HG03039 (cell line): ENCODE measurements around the gene SLC24A4.

Experiments
- ATAC-seq: cut with Tn5 transposase; IDR thresholded peaks from one replicate; pipeline ENCODE4 v1.9.1; 2021; ENCODE audit warnings: mild to moderate bottlenecking, moderate library complexity; ENCODE audit not compliant: unreplicated experiment

SLC24A4 gene

DNA sequence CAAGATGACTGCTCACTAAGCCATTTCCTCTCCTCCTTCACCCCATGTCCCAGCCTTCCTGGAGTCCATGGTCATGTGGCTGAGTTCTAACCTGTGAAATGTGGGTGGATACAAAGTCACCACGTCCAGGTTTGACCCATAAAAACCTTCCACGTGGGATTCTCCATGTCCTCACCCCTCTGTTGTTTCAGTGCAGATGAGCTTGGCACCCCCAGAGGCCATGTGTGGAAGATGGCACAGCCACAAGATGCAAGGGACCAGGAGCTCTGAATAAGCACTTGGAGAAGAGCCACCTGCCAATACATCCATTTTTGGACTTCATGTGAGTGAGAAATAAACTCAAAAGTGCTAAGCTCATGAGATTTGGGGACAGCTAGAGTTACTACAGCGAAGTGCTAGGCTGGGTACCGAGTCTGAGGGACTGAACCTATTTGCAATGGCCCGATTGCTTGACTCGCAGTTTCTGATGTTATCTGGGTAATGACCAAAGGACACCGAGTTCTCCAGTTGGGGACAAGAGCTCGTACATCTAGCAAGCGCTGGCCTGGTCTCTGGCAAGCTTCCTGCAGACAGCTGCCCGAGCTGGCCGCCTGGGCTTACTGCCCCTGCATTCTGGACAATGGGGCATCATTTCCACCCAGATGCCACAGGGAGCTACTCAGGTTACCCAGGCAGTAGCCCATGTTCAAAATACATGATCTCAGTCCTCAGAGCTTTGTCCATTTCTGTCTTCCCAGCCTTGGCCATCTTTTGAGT, 7.7 kb upstream of the SLC24A4 start:
- no peak for ATAC-seq

DNA sequence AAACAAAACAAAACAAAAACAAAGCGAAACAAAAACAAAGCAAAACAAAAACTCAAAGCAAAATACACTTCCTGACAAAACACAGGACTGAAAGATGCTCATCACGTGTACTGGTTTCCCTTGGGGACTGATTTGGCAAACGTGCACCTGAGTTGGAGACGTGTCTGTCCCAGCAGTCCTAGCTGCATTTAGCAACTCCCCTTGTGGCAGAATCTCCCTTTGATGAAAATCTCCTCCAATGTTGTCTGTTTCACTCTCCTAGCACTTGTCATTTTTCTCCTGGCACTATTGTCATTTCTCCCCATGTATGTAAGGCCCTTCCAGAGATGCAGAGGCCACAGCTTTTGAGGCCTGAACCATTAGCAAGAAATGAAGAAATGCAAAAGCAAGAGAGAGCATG, 6.8 kb upstream of the SLC24A4 start:
- ATAC-seq, result no peak

DNA sequence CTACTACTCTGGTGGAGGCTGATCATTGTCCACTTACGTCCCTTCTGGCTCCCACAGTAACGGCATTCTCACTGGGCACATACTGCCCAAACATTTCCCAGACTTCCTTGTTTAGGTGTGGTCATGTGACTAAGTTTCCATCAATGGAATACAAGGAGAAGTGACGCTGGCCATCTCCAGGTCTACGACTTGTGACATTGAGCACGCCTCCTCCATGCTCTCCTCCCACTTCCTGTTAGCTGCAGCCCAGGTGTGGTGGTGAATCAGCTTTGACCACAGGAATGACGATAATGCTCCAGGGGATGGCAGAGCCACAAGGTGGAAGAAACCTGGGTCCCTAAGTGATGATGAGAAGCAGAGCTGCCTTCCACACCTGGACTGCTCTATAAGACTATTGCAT, 6.0 kb upstream of the SLC24A4 start:
- ATAC-seq, result no peak

DNA sequence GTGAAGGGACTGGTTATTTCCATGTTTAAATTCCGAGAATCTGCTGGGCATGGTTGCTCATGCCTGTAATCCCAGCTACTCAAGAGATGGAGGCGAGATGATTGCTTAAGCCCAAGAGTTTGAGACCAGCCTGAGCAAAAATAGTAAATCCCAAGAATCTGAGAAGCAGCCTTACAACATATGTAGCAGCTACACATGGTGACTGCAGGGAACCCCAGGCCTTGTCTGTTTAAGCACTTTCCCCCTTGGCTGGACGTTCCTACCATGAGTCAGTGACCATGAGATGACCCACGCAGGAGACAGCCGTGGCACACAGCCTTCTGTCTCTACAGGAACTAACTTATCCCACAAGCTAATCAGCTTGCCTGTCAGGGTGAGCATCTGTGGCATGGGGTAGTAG, 5.5 kb upstream of the SLC24A4 start:
- no peak for ATAC-seq

DNA sequence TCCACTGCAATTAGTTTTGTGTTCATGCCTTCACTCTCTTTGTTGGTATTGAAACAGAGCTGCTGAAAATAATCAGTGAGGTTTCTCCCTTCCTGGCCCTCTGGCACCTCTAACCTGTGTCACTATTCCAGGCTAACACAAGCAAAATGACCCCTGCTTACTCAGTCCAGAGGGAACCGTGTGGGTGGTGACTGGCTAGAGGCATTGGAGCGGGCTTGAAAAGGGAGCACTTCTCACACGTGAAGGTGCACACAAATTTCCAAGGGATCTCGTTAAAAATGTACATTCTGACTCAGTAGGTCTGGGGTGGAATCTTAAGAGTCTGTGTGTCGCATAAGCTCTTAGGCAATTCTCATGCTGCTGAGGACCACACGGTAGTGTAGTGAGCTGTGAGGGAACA, 1.3 kb upstream of the SLC24A4 start:
- ATAC-seq, result no peak

DNA sequence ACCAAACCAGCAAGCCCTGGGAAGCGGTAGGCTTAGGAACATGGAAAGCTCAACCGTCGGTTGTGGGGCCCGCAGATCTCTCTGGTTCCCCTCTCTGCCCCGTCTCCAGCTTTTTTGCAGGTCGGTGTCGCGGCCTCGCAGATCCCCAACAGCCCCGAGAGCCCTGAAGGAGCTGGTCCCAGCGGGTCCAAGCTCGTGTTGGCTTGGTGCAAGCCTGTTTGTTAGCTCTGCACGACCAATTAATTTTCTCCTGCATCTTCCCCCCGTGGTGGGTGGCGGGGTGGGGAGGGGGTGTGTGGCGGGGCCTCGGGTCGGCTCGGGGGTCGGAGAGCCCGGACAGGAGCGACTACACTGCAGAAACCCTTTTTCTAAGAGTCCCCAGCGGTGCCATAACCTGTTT, 449 bp upstream of the SLC24A4 start:
- no peak for ATAC-seq

DNA sequence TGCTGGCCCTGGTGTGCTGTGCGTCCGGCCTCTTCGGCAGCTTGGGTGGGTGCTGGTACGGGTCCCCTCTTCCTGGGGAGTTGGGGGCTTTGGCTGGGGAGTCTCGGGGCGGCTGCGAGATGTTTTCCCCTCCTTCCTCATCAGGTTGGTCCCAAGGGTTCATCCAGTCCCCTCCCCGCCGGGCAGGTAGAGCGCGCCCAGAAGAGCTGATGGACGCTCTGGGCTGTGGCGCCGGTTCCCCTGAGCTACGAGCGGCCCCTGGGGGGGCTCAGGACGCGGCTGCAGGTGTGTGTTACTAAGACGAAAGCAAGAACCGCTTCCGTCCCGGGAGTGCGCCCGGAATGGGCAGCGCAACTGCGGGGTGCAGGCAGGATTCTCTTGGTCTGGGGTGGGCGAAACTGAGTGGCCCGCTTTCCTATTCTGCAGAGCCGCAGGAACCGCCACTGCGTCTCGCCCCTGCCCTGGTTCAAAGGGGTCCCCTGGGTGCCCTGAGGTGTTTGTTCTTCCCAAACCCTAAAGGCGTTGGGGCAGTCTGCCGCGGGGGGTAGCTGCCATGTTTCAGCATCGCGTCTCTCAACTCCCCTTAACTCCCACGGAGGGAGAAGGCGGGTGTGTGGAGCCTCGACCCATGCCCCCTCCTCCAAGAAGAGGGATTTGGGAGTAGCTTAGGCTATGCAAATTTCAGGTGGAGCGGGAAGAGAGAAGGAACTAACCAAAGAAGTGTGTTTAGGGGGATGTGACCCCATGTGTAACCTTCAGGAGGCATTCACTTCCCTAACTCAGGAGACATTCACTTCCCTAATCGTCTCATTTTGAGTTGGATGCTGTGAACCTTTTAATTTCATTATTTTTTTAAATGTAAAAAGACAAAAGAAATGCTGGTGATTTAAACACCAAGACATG, 1.2 kb downstream of the SLC24A4 start:
- ATAC-seq, result no peak

DNA sequence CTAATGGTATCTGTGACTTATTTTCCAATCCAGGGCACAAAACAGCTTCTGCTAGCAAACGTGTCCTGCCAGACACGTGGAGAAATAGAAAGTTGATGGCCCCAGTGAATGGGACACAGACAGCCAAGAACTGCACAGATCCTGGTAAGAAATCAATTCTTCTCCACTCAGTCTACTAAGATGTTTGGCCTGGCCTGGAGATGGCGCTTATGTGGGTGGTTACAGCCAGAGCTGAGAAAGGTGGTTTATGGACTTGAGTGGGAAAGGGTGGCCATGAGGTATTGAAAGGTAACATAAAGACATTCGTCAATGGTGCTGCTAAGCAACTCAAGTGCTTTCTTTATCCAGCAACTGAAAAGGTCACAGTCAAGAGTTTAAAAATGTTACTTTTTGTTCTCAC, 2.9 kb downstream of the SLC24A4 start:
- ATAC-seq, result no peak

DNA sequence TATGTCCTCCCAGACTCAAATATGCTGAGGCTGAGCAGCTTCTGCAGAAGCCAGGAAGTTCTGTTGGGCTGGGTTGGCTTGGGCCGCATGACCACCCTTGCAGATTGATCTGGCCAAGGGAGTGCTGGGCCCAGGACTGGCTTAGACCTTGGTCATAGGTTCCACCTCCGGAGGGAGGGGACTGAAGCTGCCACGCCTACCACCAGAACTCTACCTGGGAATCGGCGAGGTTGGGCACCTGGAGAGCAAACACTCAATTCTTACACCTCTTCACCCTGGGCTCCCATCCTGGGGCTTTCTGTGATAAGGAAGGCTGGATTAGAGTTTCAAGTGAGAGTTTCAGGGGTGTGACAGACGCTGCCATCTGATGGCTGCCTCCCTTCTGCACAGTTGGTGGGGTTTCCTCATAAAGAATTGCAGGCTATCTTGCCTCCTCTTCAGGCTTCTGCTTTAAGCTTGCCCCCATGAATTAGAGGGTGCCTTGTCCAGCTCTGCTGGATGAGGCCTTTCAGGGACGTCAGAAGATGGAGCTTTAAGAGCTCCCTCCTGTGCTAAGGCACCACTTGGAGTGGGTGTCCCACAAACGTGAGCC, 5.8 kb downstream of the SLC24A4 start:
- no peak for ATAC-seq

DNA sequence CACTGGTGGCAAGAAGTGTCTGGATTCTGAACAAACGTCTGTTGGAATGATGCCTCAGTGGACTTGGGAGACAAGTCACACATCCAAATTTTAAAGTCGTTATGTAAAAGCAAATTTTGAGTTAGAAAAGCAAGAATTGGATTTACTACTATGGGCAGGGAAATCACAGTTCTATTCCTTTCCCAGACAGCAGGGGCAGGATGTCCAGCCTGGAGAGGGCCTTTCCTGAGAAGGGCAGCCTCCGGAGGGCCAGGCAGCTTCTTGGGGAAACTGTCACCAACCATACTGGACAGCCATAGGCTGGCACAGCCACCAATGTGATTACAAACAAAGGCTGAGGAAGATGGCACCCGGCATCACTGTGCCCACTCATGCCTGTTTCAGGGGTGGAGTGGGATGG, 11.1 kb downstream of the SLC24A4 start:
- ATAC-seq, result no peak

DNA sequence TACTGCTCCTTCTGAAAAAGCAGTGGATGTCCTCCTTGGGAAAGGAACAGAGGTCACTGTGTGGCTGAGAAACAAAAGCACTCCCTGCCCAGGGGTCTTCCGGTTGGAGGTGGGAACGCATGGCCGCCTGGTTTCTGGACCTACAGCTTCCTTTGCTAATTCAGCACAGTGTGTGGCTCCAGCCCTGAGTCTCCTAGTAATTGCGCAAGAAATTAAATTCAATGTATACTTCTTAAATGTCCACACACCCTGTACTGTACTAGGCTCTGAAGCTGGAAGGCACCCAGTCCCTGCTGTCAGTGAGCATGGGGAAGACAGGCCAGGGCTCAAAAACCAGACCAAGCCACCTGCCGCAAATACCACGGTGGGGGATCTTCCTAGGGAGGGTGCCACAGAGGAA, 13.4 kb downstream of the SLC24A4 start:
- no peak for ATAC-seq

DNA sequence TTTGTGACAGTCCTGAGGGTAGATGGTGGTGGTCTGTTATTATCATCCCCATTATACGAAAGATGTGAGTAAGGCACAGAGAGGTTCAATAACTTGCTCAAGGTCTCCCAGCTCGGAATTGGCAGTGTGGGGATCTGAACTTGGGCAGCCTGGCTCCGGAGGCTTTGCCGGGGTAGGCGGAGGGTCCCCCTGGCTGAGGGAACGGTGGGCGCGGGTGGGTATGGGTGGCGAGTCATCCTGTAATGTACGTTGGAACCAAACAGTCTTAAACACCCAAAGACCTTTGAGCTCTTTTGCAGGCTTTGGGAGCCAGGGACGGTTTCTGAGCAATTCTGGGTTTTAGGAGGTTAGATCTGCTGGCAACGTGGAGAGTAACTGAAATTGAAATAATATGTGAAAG, 16.5 kb downstream of the SLC24A4 start:
- no peak for ATAC-seq

DNA sequence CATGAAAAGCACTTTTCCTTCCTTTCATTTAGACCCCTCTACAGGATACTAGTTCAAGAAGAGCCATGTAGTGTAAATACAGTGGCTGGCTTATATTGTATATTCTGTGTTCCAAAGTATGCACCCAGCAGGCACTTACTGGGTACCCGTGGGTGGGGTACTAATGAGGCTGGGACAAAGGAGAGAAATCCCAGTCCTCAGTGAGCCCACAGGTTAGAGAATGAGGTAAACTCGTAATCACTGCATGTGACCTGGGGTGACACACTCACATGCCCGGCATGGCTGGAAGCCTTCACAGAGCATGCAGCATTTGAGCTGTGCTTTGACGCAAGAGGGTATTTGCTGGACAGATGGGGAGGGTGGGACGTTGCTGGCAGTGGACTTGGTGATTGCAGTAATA, 17.1 kb downstream of the SLC24A4 start:
- ATAC-seq, result no peak

DNA sequence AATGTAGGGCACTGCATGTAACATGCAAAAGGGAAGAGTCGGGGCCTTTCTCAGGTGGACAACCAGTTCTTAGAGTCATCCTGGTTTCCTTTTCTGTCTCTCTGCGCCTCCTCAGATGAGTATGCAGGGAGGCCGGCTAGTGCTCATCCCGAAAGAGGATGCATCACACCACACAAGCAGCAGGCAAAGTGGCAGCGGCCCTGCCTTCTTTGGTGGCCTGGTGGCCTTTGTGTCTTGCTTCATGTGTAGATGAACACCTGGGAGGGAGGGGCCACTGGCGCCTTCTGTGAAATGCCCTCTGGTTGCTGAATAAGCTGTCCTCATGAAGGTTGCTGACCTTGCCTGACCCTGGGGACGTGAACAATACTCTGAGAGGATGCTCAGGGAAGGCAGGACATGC, 18.0 kb downstream of the SLC24A4 start:
- ATAC-seq, result no peak

DNA sequence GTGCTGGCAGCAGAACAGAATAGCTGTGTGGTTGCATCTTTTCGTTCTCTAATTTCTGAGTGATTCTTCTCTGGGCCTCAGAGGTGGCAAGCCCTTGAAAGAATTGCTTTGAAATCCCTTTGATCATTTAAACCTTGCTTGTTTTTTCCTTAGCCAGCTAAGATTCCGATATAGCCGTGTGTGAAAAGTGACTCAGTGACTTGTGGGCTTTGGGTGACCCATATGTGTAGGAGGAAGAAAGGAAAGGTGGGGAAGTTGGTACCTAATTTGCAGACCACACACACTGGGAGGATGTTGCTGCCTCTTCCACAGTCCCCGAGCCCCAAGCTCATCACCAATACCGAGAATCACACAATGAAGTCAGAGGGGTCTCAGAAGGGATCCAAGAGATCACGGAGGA, 18.8 kb downstream of the SLC24A4 start:
- ATAC-seq, result no peak

DNA sequence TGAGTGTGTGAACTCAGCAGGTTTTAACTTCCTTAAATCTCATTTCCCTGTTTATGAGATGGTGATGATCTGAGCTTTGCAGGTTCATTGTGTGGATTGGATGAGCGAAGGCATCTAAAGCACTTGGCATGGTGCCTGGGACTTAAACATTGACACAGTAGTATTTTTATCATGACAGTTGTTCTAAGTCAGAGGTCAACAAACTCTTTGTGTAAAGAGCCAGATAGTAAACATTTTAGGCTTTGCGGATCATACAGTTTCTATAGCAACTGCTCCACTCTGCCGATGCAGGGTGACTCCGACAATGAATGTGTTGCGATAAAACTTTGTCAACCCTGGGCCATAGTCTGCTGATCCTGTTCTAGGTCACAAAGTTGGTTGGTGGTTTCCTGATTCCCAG, 25.2 kb downstream of the SLC24A4 start:
- no peak for ATAC-seq

DNA sequence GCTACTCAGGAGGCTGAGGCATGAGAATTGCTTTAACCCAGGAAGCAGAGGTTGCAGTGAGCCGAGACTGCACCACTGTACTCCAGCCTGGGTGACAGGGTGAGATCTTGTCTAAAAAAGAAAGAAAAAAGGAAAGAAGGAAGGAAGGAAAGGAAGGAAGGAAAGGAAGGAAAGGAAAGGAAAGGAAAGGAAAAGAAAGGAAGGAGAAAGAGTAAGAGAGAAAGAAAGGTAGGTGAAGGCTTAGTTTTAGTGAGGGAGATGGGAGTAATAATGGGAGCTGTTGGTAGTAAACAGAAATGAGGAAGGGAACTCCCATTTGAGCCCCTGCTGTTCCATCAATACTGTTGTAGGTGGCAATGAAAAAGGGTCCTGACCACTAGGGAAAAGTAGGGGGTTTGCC, 28.8 kb downstream of the SLC24A4 start:
- ATAC-seq, result no peak

DNA sequence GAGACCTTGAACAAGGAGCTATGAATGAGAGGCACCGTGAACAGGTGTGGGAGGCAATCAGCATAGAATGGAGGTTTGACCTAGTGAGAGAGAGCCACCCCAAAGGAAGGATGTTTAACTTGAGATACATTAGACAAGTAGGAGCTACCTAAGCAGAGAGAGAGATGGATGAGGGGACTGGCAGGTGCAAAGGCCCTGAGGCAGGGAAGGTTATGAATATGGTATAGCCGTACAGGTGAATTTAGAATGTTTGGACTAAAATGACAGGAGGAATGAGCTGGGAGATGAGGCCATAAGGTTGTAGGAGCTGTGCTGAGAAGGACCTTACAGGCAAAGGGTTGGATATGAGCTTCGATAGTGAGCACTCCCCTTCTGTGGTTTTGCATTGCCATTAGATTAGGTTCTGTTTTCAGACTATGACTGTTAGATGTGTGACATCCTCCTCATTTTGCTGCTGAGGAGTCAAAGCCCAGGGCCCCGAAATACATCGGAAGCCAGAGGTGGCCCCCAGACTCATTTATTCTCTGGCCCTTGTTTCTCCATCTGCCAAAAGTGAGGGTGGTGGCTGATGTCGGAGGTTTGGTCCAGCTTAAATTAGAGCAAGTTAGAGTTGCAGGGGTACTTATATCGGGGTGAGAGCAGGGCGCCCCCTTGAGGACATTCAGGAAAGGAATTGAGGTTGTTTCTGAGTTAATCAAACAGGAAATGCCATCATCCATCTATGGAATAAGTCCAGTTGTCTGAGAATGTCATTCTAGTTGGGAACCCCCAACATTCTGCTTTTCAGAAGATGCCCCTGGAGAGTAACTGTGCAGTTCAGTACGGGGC, 29.4 kb downstream of the SLC24A4 start:
- no peak for ATAC-seq

DNA sequence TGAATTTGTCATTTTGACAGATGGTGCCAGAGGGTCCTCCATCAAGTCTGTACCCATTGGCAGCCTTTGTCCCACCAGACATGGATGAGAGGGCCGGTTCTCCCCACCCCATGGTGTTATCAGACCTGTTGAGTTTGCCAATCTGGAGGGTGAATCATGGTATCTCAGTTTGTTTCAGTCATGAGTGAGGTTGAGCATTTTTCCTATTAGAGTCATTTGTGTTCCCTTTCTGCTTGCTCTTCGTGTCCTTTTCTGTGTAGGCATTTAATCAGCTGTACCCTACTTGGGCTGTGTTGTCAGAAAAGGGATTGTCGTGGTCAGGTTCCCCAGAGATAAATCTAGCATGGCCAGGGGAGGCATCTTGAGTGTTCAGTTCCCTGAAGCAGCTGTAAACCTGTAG, 30.5 kb downstream of the SLC24A4 start:
- ATAC-seq, result no peak

DNA sequence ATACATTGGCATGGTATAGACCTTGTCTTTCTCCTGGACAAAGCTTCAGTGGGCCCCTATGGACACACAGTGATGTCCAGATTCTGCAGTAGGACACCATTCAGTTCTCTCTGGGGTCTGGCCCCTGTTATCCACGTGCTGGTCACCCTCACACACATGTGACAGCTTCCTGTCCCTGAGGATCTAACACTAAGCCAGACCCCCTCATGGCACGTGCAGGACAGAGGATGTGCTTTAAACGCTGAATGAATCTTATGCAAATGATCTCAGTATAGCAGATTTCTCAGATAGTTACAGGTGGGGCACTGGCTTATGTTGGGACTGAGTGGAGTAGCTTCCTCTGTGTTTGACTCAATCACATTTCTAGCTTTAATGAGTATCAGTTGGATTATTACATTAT, 33.7 kb downstream of the SLC24A4 start:
- ATAC-seq, result no peak
